Liver (tissue), 9 donors: ENCODE measurements around the gene PSME3IP1. TPM values are rescaled to one million over a fixed set of nuclear protein-coding genes. Genes with fewer than 3 reads are reported as not detected.

Experiments used
- DNase-seq: peaks from one replicate; pipeline ENCODE4 v3.0.0-alpha.2; 2017; ENCODE audit warnings: low spot score
- H3K27ac ChIP-seq, 2 donors: one replicate each; pipeline ENCODE4 v1.7.0; 2013; ENCODE audit warnings: inconsistent platforms in 2 of 2, low read length in 2 of 2, control low read depth in 1 of 2, low read depth in 1 of 2, mild to moderate bottlenecking in 1 of 2
- H3K27me3 ChIP-seq, 4 donors: one replicate each; pipeline versions ENCODE4 v1.6.1 to v1.7.0; 2013; ENCODE audit warnings: low read length in 3 of 4, inconsistent platforms in 1 of 4, mild to moderate bottlenecking in 1 of 4, moderate library complexity in 1 of 4; ENCODE audit not compliant: control insufficient read depth in 4 of 4, insufficient read depth in 4 of 4
- H3K36me3 ChIP-seq, 4 donors: one replicate each; pipeline versions ENCODE4 v1.6.1 to v1.7.0; 2013; ENCODE audit warnings: low read length in 3 of 4, mild to moderate bottlenecking in 3 of 4, low read depth in 1 of 4, moderate library complexity in 1 of 4; ENCODE audit not compliant: control insufficient read depth in 4 of 4, insufficient read depth in 3 of 4
- H3K4me1 ChIP-seq, 4 donors: one replicate each; pipeline versions ENCODE4 v1.6.1 to v1.7.0; 2013; ENCODE audit warnings: low read length in 3 of 4, mild to moderate bottlenecking in 3 of 4, moderate library complexity in 1 of 4; ENCODE audit not compliant: control insufficient read depth in 4 of 4, insufficient read depth in 4 of 4
- H3K4me3 ChIP-seq, 3 donors: one replicate each; pipeline versions ENCODE4 v1.6.1 to v1.7.0; 2013; ENCODE audit warnings: low read length in 3 of 3, control low read depth in 1 of 3, low read depth in 1 of 3, mild to moderate bottlenecking in 1 of 3
- H3K9ac ChIP-seq, 2 donors: one replicate each; pipeline ENCODE4 v1.7.0; 2013; ENCODE audit warnings: low read length in 2 of 2, mild to moderate bottlenecking in 2 of 2, moderate library complexity in 2 of 2, control low read depth in 1 of 2, low read depth in 1 of 2
- H3K9me3 ChIP-seq, 4 donors: one replicate each; pipeline versions ENCODE4 v1.6.1 to v1.7.0; 2013; ENCODE audit warnings: low read length in 3 of 4; ENCODE audit not compliant: control insufficient read depth in 4 of 4
- ATF3 ChIP-seq: IDR thresholded peaks from 2 replicates; pipeline ENCODE4 v1.6.1; 2016; ENCODE audit warnings: antibody characterized with exemption
- CTCF ChIP-seq: fragments of 150-350 bp; IDR thresholded peaks from 2 replicates; pipeline ENCODE4 v1.5.1; 2017; ENCODE audit warnings: improper control_type of control experiment, low read depth, low read length; ENCODE audit not compliant: missing input control
- EGR1 ChIP-seq, 2 donors: IDR thresholded peaks; 2 replicates each; pipeline ENCODE4 v1.6.1; 2016 to 2018; ENCODE audit warnings: antibody characterized with exemption in 2 of 2, low read depth in 2 of 2
- FOXA1 ChIP-seq: IDR thresholded peaks from 2 replicates; pipeline ENCODE4 v1.6.1; 2016; ENCODE audit warnings: antibody characterized with exemption
- FOXA2 ChIP-seq: IDR thresholded peaks from 2 replicates; pipeline ENCODE4 v1.6.1; 2016; ENCODE audit warnings: antibody characterized with exemption
- GABPA ChIP-seq, 2 donors: IDR thresholded peaks in 1 of 2; conservative IDR thresholded peaks in 1 of 2; 2 replicates each; pipeline ENCODE4 v1.6.1; 2016; ENCODE audit warnings: antibody characterized with exemption in 2 of 2, mild to moderate bottlenecking in 1 of 2, moderate library complexity in 1 of 2
- HNF4A ChIP-seq, 2 donors: conservative IDR thresholded peaks; 2 replicates each; pipeline ENCODE4 v1.6.1; 2016; ENCODE audit warnings: antibody characterized with exemption in 2 of 2, mild to moderate bottlenecking in 2 of 2
- HNF4G ChIP-seq: IDR thresholded peaks from 2 replicates; pipeline ENCODE4 v1.6.1; 2016; ENCODE audit warnings: antibody characterized with exemption
- JUND ChIP-seq, 2 donors: IDR thresholded peaks; 2 replicates each; pipeline ENCODE4 v1.6.1; 2016; ENCODE audit warnings: antibody characterized with exemption in 2 of 2
- MAX ChIP-seq: IDR thresholded peaks from 2 replicates; pipeline ENCODE4 v1.6.1; 2016; ENCODE audit warnings: antibody characterized with exemption
- NR2F2 ChIP-seq: IDR thresholded peaks from 2 replicates; pipeline ENCODE4 v1.6.1; 2016; ENCODE audit warnings: antibody characterized with exemption
- RAD21 ChIP-seq, 2 donors: IDR thresholded peaks; 2 replicates each; pipeline ENCODE4 v1.6.1; 2016; ENCODE audit warnings: antibody characterized with exemption in 2 of 2, mild to moderate bottlenecking in 2 of 2
- REST ChIP-seq: IDR thresholded peaks from 2 replicates; pipeline ENCODE4 v1.6.1; 2016; ENCODE audit warnings: antibody characterized with exemption, mild to moderate bottlenecking
- RXRA ChIP-seq, 2 donors: IDR thresholded peaks; 2 replicates each; pipeline ENCODE4 v1.6.1; 2017 to 2018; ENCODE audit warnings: antibody characterized with exemption in 2 of 2, mild to moderate bottlenecking in 1 of 2
- SP1 ChIP-seq: IDR thresholded peaks from 2 replicates; pipeline ENCODE4 v1.6.1; 2018; ENCODE audit warnings: antibody characterized with exemption, mild to moderate bottlenecking
- TAF1 ChIP-seq: conservative IDR thresholded peaks from 2 replicates; pipeline ENCODE4 v1.6.1; 2016; ENCODE audit warnings: antibody characterized with exemption, mild to moderate bottlenecking
- YY1 ChIP-seq: IDR thresholded peaks from 2 replicates; pipeline ENCODE4 v1.6.1; 2016; ENCODE audit warnings: antibody characterized with exemption, mild to moderate bottlenecking
- ZBTB33 ChIP-seq: IDR thresholded peaks from 2 replicates; pipeline ENCODE4 v1.6.1; 2016; ENCODE audit warnings: antibody characterized with exemption
- WGBS: extraction: QIAGEN DNeasy Blood & Tissue Kit; methylation state at CpG from one replicate; pipeline ENCODE4 v1.1.7; 2013; 5-methylcytosine and 5-hydroxymethylcytosine counted together
- polyA plus RNA-seq, 2 donors: library from polyadenylated mRNA; stranded (reverse) in 1 of 2; unstranded in 1 of 2; fragments of 200-250 nt in 1 of 2; fragments of >200 nt in 1 of 2; fragmentation: Nextera tagmentation in 1 of 2; extraction: Ambion mirVana in 1 of 2; gene quantifications; one replicate each; pipeline versions ENCODE4 v1.2.1 to v1.2.3, GENCODE V29; 2013 to 2015
- total RNA-seq, 2 donors: library from RNA; depleted of rRNA; stranded (reverse); fragments of >200 nt; gene quantifications; one replicate each; pipeline ENCODE4 v1.2.3, GENCODE V29; 2014
- donor health status: healthy.
- donor health status: healthy.
- donor health status: healthy.
- donor health status: healthy.
- donor health status: healthy.

The PSME3IP1 gene
- total and polyA plus RNA-seq, 4 donors: 25.0 to 34.7 (median 25.8) TPM

- no peaks in the 10 kb centered on the region for H3K27me3 ChIP-seq
- 80% methylated on average over 7 of the region's 7 CpGs for WGBS
- H3K9ac ChIP-seq: no peak overlapping the region
- no peak for DNase-seq
- H3K4me3 ChIP-seq: no peak overlapping the region
- H3K36me3 ChIP-seq: peaks cover 2 to 44% (median 27%) of the 10 kb centered on the region in 4 donors
- H3K4me1 ChIP-seq: peaks cover 4 to 18% (median 11%) of the 10 kb centered on the region in 4 donors
- H3K9me3 ChIP-seq: no peaks in the 10 kb centered on the region
- TF ChIP-seq MAX (no peak), ZBTB33 (no peak), REST (no peak), FOXA1 (no peak), FOXA2 (no peak), CTCF (no peak), TAF1 (no peak), RAD21 (IDR thresholded peaks at IDR 0.05) (no peak), EGR1 (IDR thresholded peaks at IDR 0.05; ENCODE audit: low read depth in 2 of 2) (no peak), GABPA (IDR thresholded peaks at IDR 0.05 in 1 of 2, conservative IDR thresholded peaks at IDR 0.05 in 1 of 2) (no peak), JUND (IDR thresholded peaks at IDR 0.05) (no peak), HNF4G (no peak), NR2F2 (no peak), ATF3 (no peak), YY1 (no peak), HNF4A (conservative IDR thresholded peaks at IDR 0.05) (no peak), SP1 (no peak), RXRA (IDR thresholded peaks at IDR 0.05) (no peak)
- H3K27ac ChIP-seq: no peak overlapping the region
Measured at GRCh38 chr16:57166951-57167350, 18.9 kb downstream of the PSME3IP1 start.
